ENCODE measurements around the gene SCN11A. TPM values are rescaled to one million over a fixed set of nuclear protein-coding genes. Genes with fewer than 3 reads are reported as not detected.
"Not testable (repeated sequence)": the region's sequence is repeated elsewhere in the genome, so short reads cannot be mapped to it uniquely, and the experiment has no call there.

Gene SCN11A
- total RNA-seq, 1 experiment from 2014 or later, result 0.13 TPM

- TF ChIP-seq CTCF (IDR thresholded peaks at IDR 0.05) (no peak), NR1H2 (CRISPR knock-in tag; IDR thresholded peaks at IDR 0.05) (no peak), AR (CRISPR knock-in tag; IDR thresholded peaks at IDR 0.05) (no peak)
Measured at GRCh38 chr3:39062180-39062579, 10.4 kb upstream of the SCN11A start (continued).

- H3K9me3 Mint-ChIP-seq; ATAC-seq; H3K4me1 Mint-ChIP-seq; H3K4me3 Mint-ChIP-seq; POLR2A ChIA-PET; H3K27me3 Mint-ChIP-seq (ENCODE audit: low read depth); H3K27ac Mint-ChIP-seq; DNase-seq (ENCODE audit: low spot score); CTCF ChIA-PET; H3K36me3 Mint-ChIP-seq: not testable (repeated sequence)
Measured at GRCh38 chr3:39061228-39061627, 9.5 kb upstream of the SCN11A start.

GRCh38 chr3:39056151-39056550 lies 4.4 kb upstream of the SCN11A start:
- 0 out of 2 replicates have a peak overlapping the region, but pooled peaks have one; percentile 6 for H3K27ac Mint-ChIP-seq
- CTCF ChIA-PET, result no interaction called here
- no peaks in the 10 kb centered on the region for H3K27me3 Mint-ChIP-seq (ENCODE audit: low read depth)
- DNase-seq (ENCODE audit: low spot score) (no peak), ATAC-seq (no peak)
- H3K4me3 Mint-ChIP-seq, result no peak overlapping the region
- POLR2A ChIA-PET, result interaction anchor here (0.6 kb wide), 1 partner anchor 26 kb away, joined by 3 read pairs; no protein-coding TSS in a partner anchor
- peaks cover 17% of the 10 kb centered on the region for H3K4me1 Mint-ChIP-seq
- no peaks in the 10 kb centered on the region for H3K9me3 Mint-ChIP-seq
- TF ChIP-seq NFE2L1 (CRISPR knock-in tag; IDR thresholded peaks at IDR 0.05) (no peak), JUN (CRISPR knock-in tag; IDR thresholded peaks at IDR 0.05) (no peak), GABPB1 (CRISPR knock-in tag; IDR thresholded peaks at IDR 0.05) (no peak), CBFB (CRISPR knock-in tag; IDR thresholded peaks at IDR 0.05; ENCODE audit: low read depth) (no peak), NFATC4 (CRISPR knock-in tag; IDR thresholded peaks at IDR 0.05) (no peak)
- TF ChIP-seq, protein P1, sequence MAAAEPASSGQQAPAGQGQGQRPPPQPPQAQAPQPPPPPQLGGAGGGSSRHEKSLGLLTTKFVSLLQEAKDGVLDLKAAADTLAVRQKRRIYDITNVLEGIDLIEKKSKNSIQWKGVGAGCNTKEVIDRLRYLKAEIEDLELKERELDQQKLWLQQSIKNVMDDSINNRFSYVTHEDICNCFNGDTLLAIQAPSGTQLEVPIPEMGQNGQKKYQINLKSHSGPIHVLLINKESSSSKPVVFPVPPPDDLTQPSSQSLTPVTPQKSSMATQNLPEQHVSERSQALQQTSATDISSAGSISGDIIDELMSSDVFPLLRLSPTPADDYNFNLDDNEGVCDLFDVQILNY (CRISPR knock-in tag; IDR thresholded peaks at IDR 0.05), result no peak
- TF ChIP-seq, protein P2, sequence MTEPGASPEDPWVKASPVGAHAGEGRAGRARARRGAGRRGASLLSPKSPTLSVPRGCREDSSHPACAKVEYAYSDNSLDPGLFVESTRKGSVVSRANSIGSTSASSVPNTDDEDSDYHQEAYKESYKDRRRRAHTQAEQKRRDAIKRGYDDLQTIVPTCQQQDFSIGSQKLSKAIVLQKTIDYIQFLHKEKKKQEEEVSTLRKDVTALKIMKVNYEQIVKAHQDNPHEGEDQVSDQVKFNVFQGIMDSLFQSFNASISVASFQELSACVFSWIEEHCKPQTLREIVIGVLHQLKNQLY (CRISPR knock-in tag; IDR thresholded peaks at IDR 0.05), result no peak
- no peaks in the 10 kb centered on the region for H3K36me3 Mint-ChIP-seq

DNA sequence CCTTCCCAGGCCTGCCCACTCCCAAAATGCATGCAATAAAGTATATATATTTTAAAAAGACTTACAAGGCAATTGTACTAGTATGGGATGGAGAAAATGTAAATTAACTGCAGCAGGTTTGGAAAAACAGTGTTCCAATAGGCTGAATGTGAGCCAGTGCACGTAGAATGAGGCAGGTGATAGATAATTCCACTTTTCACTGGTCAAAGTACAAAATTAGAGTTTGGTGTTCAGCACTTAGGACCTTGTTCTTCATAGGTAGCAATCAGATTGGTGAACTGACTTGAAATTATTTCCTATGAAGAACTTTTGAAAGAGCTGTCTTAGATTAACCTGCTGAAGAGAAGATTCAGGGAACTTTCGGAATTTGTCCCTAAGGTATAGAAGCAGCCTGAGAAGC lies 2.0 kb upstream of the SCN11A start:
- H3K4me1 Mint-ChIP-seq, result peaks cover 13% of the 10 kb centered on the region
- H3K27me3 Mint-ChIP-seq (ENCODE audit: low read depth), result peaks cover 3% of the 10 kb centered on the region; the same call in 1 of the 2 replicates
- ATAC-seq, result no peak
- H3K27ac Mint-ChIP-seq, result no peak overlapping the region
- no peak for DNase-seq (ENCODE audit: low spot score)
- H3K36me3 Mint-ChIP-seq, result no peaks in the 10 kb centered on the region
- H3K4me3 Mint-ChIP-seq, result peak overlapping the region; percentile 48; the same call in 1 of the 2 replicates
- TF ChIP-seq CREB1 (CRISPR knock-in tag; IDR thresholded peaks at IDR 0.05) (no peak), ZBTB21 (CRISPR knock-in tag; IDR thresholded peaks at IDR 0.05; ENCODE audit: borderline replicate concordance) (no peak), EMX1 (CRISPR knock-in tag; IDR thresholded peaks at IDR 0.05) (no peak)
- POLR2A ChIA-PET, result no interaction called here
- CTCF ChIA-PET, result no interaction called here
- H3K9me3 Mint-ChIP-seq, result no peaks in the 10 kb centered on the region

Data from WTC11 (cell line).